PFSK-1 (cell line): ENCODE data around the gene LRMDA.

Source experiments
- FOXP2 ChIP-seq: optimal IDR thresholded peaks from 2 replicates; pipeline ENCODE3; 2011; ENCODE audit warnings: borderline replicate concordance, control low read depth, inconsistent platforms; ENCODE audit not compliant: insufficient read depth; ENCODE audit errors: extremely low read length, extremely low read depth
- POLR2AphosphoS5 ChIP-seq: IDR thresholded peaks from 2 replicates; pipeline ENCODE4 v1.6.1; 2012; ENCODE audit warnings: low read depth, mild to moderate bottlenecking, control low read depth, low read length, moderate library complexity
- SIN3A ChIP-seq: IDR thresholded peaks from 2 replicates; pipeline ENCODE4 v1.6.1; 2012; ENCODE audit warnings: mild to moderate bottlenecking, low read length, moderate library complexity, borderline replicate concordance; ENCODE audit not compliant: insufficient read depth
- TAF1 ChIP-seq: IDR thresholded peaks from 2 replicates; pipeline ENCODE4 v1.6.1; 2012; ENCODE audit warnings: low read length, control low read depth, borderline replicate concordance; ENCODE audit not compliant: insufficient read depth
- TF ChIP-seq, protein P1 (sequence below), 2 experiments: IDR thresholded peaks; 2 replicates each; pipeline versions ENCODE4 v1.6.1 to v1.8.0; 2011 to 2012; ENCODE audit warnings: low read depth in 2 of 2, low read length in 2 of 2, control low read depth in 1 of 2, inconsistent platforms in 1 of 2, mild to moderate bottlenecking in 1 of 2, moderate library complexity in 1 of 2; ENCODE audit not compliant: insufficient read depth in 1 of 2

DNA sequence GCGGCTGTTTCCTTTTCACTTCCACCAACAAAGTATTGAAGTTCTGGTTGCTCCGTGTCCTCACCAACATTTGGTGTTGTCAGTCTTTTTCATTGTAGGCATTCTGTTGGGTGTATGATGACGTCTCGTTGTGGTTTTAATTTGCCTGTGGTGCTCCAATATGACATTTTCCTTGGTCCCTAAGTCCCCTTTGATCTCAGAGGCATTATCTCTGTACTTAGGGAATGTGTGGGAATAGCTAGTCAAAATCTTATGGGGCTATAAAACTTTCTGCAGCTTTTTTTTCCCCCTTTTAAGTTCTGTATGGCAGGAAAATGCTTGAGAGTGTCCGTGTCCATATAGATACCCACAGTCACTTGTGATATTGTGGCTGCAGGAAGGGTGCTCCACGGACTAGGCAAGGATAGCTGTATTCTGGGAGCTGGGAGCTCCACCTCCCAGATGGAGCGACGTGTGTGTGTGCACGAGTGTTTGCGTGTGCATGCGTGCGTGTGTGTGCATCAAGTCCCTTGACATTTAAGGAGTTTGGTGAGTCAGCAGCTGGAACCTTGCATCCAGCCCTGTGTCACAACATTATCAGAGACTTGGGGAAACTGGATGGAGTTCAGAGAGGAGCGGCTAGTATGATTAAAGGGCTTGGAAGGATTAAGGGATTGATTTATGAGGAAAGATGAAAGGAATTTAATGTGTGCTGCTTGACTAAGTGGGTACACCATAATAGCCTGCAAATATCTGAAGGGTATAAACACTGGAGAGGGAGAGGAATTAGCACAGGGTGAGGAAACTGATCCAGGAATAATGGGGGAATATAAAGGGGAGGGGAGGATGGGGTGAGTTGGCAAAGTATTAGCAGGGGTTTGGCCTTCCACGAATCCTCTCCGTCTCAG lies 66.8 kb downstream of the LRMDA start:
- TF ChIP-seq SIN3A, result no peak
- no peak for TF ChIP-seq POLR2AphosphoS5
- TF ChIP-seq TAF1, result no peak
- TF ChIP-seq, protein P1, sequence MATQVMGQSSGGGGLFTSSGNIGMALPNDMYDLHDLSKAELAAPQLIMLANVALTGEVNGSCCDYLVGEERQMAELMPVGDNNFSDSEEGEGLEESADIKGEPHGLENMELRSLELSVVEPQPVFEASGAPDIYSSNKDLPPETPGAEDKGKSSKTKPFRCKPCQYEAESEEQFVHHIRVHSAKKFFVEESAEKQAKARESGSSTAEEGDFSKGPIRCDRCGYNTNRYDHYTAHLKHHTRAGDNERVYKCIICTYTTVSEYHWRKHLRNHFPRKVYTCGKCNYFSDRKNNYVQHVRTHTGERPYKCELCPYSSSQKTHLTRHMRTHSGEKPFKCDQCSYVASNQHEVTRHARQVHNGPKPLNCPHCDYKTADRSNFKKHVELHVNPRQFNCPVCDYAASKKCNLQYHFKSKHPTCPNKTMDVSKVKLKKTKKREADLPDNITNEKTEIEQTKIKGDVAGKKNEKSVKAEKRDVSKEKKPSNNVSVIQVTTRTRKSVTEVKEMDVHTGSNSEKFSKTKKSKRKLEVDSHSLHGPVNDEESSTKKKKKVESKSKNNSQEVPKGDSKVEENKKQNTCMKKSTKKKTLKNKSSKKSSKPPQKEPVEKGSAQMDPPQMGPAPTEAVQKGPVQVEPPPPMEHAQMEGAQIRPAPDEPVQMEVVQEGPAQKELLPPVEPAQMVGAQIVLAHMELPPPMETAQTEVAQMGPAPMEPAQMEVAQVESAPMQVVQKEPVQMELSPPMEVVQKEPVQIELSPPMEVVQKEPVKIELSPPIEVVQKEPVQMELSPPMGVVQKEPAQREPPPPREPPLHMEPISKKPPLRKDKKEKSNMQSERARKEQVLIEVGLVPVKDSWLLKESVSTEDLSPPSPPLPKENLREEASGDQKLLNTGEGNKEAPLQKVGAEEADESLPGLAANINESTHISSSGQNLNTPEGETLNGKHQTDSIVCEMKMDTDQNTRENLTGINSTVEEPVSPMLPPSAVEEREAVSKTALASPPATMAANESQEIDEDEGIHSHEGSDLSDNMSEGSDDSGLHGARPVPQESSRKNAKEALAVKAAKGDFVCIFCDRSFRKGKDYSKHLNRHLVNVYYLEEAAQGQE (IDR thresholded peaks at IDR 0.05; ENCODE audit: insufficient read depth in 1 of 2, low read depth in 2 of 2, low read length in 2 of 2), result no peak
- no peak for TF ChIP-seq FOXP2
